HG03520 (cell line): ENCODE data around the gene CDPF1.

ENCODE experiments used
- ATAC-seq: cut with Tn5 transposase; IDR thresholded peaks from one replicate; pipeline ENCODE4 v1.9.1; 2021; ENCODE audit warnings: mild to moderate bottlenecking, moderate library complexity; ENCODE audit not compliant: unreplicated experiment

CDPF1 gene, protein sequence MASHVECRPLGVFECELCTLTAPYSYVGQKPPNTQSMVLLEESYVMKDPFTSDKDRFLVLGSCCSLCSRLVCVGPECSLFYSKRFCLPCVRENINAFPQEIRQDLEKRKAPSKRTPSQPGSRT

DNA sequence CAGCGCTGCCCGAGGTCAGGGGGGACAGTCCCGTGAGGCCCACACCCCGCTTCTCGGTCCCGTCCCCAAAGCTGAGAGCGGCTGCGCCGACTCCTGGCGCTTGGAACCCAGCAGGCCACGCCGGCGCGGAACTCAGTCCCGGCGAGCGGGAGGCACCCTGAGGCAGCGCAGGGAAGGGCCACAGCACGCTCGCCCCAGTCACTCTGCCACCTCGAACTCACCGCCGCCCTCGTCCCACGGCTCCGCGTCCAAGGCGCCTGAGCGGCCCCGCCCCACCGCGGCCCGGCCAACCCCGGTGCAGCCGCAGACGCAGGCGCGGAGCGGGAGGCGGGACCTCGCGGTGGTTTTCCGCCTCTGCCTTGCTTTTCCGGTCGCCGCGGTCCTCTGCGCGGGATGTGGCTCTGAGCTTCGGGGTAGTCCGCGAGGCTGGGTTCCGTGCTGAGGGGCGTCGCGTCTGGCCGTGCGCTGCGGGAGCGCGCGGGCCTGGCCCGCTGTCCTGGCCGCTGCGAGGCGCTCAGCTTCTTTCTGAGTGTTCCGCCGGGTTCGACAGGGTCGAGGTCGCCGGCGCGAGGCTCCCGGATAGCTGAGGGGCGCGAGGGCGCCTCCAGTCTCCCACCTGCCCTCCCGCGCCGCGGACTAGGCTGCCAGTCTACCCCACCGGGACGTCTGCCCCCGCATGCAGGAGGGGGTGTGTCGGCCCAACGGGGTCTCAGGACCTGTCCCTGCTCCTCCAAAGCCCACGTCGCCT, at the start of gene CDPF1:
Gene CDPF1, minus strand, starts transcription at position 259 of the 748 bp plus-strand sequence. CDS start 2,009 bp downstream, outside the sequence.
- peak; percentile 71 for ATAC-seq

DNA sequence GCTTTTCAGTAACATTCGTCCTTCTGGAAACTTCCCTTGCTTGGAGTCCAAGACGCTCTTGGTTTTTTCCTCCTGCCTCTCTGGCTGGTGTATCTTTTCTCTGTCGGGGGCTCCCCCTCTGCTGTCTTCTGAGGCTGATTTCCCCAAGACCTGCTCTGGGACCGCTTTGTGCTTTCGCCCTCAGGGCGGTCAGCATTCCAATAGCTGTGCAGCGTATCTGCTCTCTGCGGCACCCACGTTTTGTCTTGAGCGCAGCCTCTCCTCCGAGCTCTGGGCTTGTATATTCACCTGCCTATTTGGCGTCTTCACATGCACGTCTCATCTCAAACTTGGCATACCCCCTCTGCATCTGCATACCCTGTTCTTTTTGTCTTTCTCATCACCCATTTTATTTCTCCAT, 49.0 kb upstream of the CDPF1 start:
- ATAC-seq, result no peak

DNA sequence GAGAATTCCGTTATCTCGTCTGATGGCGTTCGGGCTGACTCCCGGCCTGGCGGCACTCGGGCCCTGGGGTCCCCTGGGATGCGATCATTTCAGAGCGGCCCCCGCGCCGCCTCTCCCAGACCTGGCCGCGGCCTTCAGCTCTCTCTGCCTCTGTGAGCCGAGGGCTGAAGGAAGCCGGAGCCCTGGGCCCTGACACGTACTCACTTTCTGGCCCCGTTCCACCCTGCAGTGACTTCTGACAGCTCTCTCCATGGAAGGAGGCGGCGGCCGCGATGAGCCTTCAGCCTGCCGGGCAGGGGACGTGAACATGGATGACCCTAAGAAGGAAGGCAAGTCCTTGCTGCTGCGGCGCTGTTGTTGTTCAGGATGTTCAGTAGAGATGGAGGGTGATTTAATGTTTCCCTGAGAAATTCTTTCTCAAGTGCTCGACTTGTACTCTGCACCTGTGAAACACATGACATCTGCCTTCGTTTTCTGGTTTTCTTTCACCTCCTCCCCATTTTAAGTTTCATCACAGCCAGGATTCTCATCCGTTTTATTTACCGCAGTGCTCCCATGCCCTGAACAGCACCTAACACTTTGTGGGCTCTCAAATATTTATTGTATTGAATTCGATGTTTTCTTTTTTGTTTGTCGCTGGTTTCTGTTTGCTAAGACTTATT, 47.2 kb upstream of the CDPF1 start:
- peak; percentile 9 for ATAC-seq

DNA sequence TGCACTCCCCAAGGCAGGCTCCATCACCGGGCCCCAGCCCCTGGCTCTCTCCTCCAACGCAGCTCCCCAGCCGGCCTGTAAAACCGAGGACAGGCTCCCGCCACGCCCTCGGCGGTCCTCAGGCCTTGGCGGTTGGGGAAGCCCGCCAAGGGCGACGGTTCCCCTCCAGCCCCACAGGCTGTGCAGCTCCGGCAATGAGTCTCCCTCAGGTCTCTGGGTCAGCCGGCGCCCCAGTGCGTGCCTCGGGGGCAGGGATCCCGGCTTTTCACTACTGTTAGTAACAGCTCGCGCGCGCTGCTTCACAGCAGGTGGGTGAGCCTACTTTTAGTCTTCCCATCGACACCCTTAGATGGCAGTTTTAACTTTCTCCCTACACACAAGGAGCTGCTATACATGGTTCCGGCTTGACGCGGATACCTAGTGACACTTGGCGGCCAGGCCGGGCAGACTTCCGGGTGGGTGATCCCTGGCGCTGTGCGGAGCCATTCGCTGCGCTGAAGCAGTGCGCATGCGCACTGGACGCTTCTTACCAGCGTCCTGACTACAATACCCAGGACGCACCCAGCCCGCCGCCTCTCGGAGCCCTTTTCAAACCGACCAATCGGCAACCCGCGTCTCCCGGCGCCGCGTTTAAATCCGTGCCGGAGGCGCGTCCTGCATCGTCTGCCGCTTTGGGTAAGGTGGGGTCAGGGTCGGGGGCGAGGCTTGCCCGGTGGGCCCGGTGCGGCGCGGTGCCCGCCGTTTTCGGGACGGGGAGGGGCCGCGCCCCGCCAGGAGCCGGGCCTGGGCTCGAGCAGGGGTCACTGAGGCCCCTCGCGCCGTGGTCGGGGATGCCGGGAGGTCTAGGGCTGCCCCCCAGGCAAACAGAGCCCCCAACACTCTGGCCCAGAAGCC, 46.4 kb upstream of the CDPF1 start, which contains the start of gene GTSE1:
Gene GTSE1, plus strand, starts transcription at position 614 of the 894 bp plus-strand sequence. CDS start 531 bp downstream, outside the sequence.
- ATAC-seq, result peak; percentile 79

DNA sequence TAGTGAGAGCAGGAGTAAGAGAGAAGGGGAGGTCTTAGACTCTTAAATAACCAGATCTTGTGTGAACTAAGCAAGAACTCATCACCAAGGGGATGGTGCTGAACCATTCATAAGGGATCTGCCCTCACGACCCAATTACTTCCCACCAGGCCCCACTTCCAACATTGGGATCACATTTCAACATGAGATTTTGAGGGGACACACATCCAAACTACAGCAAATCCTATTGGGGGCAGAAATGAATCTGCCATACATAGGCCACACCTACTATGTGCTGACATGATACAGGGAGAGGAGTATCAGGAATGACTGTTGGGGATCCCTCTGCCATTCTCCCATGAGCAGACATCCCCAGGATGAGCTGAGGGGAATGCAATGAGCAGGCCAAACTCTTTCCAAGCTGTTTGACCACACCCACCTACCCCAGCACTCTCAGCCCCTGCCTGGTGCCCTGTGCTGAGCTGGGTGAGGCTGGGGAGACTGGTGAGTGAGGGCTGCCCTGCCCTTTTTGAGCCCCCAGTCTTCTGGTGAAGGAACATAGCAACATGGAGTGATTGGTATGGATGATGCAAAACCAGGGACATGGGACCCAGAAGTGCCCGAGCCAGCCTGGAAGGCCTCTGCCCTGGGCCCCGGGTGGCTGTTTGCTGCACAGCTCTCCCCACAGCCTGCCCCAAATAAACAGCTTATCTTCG, 45.3 kb upstream of the CDPF1 start:
- ATAC-seq, result no peak

DNA sequence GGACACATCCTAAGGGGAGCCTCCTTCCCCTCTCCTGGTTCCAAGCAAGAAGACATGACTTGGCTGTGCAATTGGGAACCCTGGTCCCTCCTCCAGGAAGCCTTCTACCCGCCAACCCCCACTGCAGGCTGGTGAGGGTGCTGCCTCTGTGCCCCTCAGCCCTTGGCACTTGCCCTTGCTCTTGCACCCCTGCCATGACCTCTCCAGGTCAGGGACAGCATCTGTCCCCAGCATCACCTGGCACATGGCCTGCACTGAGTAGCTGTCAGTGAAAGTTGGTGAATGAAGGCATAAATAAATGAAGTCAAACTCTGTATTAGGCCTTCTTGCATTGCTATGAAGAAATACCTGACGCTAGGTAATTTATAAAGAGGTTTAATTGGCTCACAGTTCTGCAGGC, 44.7 kb upstream of the CDPF1 start:
- no peak for ATAC-seq

DNA sequence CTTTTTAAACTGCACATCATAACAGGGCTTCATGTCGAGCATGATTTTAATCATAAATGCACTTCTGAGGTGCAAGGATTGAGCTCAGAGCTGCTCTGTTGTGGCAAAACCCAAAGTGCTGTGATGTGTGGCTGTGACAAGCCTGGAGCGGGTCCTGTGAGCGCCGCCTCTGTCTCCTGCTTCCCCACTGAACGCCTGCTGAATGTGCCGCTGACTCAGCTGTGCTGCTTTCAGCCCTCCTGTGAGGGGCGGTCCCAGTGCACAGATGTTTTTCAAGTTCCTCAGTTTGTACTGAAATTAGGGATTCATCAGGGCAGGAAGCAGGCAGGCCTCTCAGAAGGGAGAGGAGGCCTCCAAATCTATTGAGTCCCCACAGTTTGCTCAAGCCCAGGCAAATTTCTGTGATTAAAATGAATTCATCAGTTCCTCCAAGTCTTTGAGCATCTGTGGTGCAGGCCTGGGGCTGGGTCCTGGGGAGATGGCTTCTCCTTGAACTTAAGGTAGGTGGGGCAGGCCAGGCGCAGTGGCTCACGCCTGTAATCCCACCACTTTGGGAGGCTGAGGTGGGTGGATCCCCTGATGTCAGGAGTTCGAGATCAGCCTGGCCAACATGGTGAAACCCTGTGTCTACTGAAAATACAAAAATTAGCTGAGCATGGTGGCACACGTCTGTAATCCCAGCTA, 43.6 kb upstream of the CDPF1 start:
- no peak for ATAC-seq

DNA sequence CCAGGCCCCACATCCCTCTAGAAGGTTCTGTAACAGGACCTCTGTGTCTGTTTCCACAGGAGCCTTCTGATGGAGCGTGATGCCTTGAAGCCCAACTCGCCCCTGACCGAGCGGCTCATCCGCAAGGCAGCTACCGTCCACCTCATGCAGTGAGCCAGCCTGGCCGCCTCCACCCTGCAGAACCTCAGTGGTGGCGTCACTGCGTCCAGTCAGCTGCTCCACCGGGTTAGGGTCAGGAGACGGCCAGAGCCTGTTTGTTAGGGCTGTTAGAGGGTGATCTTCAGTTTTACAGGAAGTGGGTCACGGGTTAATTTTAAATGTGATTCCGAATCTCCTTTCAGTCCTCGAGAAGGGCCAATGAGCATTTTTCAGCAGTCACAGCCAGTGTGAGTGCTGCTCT, 42.6 kb upstream of the CDPF1 start:
- ATAC-seq, result no peak

DNA sequence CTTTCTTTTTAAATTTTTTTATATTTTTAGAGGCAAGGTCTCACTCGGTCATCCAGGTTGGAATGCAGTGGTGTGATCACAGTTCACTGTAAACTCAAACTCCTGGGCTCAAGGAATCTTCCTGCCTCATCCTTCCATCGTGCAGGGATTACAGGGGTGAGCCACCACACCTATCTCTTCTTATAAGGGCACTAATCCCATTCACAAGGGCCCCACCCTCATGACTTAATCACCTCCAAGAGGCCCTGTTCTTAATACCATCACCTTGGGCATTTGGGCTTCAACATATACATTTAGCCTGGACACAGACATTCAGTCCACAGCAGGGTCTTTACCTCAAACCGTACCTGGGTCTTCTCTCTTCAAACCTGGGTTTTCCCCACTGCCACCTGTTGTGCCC, 42.1 kb upstream of the CDPF1 start:
- no peak for ATAC-seq

DNA sequence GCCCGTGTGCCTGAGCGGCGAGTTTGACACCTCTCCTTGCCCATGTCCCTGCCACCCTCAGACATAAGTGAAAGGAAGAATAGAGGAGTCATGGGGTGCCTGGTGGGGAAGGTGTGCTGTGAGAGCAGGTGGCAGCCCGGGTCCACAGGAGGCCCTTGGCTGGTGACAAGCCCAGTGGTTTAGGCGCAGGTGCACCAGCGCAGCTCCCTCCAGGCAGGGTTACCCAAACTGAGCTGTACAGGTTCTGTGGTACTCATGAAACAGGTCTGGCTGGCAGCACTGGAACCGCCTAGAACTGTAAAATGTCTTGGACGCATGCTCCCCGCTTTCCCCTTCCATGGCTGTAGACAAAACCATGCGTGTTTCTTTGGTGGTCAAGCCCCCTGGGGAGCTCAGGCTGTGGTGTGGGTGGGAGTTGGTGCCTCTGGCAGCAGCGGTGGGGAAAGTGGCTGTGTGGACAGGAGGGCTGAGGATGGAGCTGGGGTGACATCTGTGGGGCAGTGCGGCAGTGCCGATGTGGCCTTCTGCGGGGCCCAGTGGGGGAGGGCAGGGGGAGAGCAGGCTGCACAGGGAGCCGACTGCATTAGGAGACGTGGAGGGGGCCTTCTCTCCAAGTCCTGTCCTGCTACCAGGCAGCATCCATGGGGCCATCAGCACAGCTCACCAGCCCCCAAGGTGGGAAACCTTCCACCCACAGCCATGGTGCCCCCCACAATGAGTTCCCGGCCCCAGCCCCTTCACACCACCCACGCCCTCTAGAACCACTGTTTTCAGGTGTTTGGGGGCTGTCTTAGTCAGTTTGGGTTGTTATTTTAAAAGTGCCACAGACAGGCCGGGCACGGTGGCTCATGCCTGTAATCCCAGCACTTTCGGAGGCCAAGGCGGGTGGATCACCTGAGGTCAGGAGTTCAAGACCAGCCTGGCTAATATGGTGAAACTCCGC, 41.0 kb upstream of the CDPF1 start:
- ATAC-seq, result no peak

DNA sequence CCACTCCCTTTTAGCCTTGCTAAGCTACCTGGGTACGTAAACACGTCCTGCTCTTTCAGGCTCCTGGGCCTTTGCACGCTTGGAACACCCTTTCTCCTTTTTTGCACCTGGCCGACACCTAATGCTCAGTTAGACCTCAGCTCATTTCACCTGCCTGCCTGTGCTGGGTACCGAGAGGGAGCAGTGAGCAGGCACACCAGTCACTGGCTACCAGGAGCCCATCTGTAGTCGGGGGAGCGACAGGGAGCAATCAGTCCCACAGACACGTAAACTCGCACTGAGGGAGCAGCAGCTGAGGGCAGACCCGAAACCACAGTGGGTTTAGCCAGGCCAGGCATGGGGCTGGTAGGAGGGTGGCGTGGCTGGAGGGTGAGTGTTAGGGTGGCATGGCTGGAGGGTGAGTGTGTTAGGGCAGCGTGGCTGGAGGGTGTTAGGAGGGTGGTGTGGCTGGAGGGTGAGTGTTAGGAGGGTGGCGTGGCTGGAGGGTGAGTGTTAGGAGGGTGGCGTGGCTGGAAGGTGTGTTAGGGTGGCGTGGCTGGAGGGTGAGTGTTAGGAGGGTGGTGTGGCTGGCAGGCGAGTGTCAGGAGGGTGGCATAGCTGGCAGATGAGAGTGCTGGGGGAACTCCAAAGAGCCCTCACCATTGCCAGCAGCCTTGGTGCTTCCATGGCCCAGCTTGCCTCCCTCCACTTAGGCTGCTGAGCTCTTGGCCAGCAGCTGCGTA, 40.2 kb upstream of the CDPF1 start:
- ATAC-seq, result no peak

DNA sequence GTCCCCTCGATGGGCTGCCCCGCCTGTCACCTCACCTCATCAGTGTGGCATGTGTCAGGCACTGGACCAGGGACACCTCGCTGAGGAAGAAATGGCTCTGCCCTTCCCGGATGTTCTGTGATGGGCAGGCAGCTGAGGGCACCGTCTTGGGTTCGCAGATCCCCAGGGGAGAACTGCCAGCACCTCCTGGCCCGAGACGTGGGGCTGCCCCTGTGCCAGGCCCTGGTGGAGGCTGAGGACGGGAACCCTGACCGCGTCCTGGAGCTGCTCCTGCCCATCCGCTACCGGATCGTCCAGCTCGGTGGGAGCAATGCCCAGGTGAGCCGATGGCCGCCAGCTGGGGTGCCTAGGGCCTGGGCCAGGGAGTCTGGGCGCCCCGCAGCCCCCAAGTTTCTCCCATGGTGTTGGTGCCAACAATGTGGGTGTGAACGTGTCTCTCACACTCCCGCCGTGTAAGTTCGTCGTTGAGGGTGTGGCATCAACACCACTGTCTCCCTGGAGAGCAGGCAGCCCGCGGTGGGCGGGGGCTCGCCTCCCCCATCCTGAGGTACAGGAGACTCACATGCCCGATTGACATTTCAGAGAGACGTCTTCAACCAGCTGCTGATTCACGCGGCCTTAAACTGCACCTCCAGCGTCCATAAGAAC, 39.3 kb upstream of the CDPF1 start:
- ATAC-seq, result no peak

DNA sequence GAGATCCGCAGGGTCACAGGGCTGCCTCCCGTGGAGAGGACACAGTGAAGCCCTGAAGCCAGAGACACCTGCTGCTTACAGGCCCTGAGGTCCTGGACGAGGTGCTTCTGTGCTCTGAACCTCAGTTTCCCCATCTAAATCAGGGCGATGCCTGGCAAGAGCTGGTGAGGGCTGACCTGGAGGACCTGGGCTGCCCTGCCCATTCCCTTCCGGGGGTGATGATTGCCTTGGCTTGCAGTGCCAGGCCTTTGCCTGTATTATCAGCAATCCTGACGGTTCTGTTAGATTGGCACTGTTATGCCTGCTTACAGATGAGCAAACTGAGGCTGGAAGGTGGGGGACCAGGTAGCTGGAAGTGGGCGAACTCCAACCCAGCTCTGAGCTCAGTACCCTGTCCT, 38.8 kb upstream of the CDPF1 start:
- ATAC-seq, result no peak

DNA sequence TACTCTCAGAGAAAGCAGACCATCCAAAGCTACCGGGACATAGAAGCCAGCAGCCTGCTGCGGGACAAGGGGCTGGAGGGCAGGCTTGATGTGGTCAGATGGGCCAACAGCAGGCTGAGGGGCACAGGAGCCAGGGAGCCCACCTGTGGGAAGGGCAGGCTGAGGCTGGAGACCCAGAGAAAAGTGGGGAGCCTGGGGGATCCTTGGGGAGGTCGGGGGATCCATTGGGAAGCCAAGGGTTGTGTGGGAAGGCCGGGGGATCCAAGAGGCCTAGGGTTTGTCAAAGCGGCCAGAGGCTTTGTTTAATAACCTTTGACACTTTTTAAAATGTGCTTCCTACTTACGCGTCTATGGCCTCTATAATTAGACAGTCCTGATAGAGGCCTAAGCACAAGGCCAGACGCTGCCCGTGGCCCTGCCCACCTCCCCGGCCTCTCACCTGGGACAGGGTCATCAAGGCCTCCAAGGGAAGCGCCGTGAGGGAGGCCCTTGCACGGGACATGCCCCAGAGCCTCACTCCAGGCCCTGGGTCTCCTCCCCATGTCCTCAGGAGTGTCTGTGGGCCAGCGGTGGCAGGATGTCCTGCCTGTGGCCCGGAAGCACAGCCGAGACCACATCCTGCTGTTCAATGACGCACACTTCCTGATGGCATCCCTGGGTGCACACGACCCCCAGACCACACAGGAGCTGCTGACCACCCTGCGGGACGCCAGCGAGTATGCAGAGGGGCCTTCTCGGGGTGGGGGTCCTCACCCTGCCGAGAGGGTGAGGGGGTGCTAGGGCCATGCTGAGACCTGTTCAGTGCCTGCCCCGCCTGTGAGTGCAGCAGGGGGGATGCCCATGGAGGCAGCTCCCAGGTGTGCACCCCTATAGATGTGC, 38.0 kb upstream of the CDPF1 start:
- no peak for ATAC-seq

DNA sequence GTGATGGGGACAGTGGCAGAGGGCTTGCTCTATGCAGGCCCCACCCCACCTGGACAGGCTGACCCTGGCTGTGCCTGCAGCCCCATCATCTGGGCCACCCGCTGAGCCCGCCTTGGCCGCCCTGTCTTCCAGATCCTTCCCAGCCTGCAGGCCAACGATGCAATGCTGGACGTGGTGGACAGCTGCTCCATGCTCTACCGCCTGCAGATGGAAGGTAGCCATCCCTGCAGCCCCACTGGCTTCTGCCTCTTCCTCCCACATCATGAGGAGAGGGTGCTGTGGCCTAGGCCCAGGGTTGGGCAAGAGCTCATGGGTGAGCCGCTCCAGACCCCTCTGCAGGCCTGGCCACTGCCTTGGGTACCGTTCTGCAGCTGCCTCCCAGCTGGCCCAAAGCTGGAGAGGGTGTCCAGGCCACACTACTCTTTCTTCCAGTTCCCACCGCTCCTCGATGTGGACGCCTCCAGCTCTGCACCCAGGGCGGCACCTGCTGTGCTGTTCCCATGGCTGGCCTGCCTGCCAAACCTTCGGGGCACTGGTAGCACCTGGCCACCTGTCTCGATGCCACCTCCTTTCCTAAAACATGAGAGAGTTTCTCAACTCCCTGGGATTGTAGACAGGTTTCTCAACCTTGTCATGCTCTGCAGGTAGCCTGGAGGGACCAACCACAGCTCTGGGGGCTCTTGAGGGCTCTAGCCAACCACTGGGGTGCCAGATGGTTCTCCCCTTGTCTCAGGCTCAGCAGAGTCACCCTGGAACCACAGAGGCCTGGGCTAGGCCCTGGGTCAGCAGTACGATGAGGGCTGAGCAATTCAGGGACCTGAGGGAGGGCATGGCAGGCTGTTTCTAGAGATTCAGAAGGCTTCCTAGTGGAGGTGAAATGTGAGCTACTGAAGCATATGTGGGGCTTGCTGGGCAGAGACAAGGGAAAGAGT, 37.1 kb upstream of the CDPF1 start:
- ATAC-seq, result no peak

DNA sequence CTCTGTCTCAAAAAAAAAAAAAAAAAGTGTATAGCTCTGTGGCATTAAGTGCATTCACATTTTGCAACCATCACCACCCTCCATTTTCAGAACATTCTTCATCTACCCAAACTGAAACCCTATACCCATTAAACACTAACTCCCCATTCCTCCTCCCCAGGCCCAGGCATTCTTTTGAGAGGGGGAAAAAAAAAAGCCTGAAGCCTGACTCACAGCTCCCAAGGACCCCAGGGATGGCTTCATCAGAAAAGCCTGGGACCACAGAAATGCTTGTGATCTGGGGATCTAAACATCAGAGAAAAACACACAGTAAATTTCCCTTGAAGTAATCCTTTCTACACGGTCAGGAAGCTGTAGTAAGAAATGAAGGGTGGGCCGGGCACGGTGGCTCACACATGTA, 35.9 kb upstream of the CDPF1 start:
- no peak for ATAC-seq
